Neural progenitor cell (in vitro differentiated cells): Measurements from ENCODE around the gene GMCL2.

Experiments used
- EZH2 ChIP-seq: fragments of 200-600 bp; sonication (generic); IDR thresholded peaks from 2 replicates; pipeline ENCODE4 v1.6.1; 2017; ENCODE audit warnings: antibody characterized with exemption, mild to moderate bottlenecking, moderate library complexity
- EZH2phosphoT487 ChIP-seq: fragments of 200-600 bp; sonication (generic); IDR thresholded peaks from 2 replicates; pipeline ENCODE4 v1.6.1; 2017; ENCODE audit warnings: antibody characterized with exemption
- TF ChIP-seq, protein P1 (sequence below): fragments of 200-600 bp; sonication (generic); IDR thresholded peaks from 2 replicates; pipeline ENCODE4 v1.5.1; 2017; ENCODE audit warnings: antibody characterized with exemption, mild to moderate bottlenecking

DNA sequence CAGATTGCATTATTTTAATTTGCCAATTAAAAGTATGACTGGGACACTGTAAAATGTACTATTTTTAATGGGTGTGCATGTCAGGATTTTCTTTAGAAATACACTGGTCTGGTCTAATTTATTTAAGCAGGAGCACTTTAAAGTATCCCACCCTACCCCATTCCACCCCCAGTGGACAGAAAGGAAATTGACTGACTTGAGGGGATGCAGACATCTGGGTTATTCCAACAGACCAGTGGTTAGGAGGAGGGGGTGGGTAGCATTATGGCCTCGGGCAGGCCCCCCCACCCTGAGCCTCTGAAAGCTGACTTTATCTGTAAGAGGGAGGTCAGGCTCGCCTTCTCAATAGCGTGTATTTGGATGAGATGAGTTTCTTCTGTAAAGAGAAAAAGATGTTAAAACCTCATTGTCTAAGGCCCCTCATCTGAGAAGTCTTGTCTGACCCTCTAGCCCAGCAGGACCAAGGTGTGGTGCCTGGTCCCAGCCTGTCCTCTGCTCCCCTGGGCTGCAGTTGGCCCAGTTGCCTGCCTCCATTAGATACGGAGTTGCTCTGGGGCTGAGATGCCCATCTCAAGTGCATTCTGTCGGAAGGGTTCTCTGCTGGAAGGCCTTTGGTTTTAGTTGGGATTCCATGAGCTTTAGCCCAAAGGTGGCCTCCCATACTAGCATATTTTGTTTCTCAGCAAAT is 21.5 kb upstream of the GMCL2 start:
- TF ChIP-seq, protein P1, sequence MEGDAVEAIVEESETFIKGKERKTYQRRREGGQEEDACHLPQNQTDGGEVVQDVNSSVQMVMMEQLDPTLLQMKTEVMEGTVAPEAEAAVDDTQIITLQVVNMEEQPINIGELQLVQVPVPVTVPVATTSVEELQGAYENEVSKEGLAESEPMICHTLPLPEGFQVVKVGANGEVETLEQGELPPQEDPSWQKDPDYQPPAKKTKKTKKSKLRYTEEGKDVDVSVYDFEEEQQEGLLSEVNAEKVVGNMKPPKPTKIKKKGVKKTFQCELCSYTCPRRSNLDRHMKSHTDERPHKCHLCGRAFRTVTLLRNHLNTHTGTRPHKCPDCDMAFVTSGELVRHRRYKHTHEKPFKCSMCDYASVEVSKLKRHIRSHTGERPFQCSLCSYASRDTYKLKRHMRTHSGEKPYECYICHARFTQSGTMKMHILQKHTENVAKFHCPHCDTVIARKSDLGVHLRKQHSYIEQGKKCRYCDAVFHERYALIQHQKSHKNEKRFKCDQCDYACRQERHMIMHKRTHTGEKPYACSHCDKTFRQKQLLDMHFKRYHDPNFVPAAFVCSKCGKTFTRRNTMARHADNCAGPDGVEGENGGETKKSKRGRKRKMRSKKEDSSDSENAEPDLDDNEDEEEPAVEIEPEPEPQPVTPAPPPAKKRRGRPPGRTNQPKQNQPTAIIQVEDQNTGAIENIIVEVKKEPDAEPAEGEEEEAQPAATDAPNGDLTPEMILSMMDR: peak; percentile 39
- TF ChIP-seq EZH2 (no peak), EZH2phosphoT487 (no peak)
